Breast epithelium (tissue), 3 donors: ENCODE results near the gene LILRA5.
"Not testable (repeated sequence)": the region's sequence is repeated elsewhere in the genome, so short reads cannot be mapped to it uniquely, and the experiment has no call there.

Source experiments
- POLR2A ChIP-seq: fragments of 450-650 bp; IDR thresholded peaks from one replicate; pipeline ENCODE4 v1.6.1; 2016; ENCODE audit warnings: antibody characterized with exemption, mild to moderate bottlenecking, moderate library complexity
- POLR2AphosphoS5 ChIP-seq, 3 donors: sonication (generic); formaldehyde crosslinking; IDR thresholded peaks; one replicate each; pipeline ENCODE4 v1.6.1; 2017; ENCODE audit warnings: antibody characterized with exemption in 3 of 3
- TF ChIP-seq, protein P1 (sequence below), 3 donors: fragments of 450-650 bp; IDR thresholded peaks; one replicate each; pipeline ENCODE4 v1.5.1; 2016 to 2017; ENCODE audit warnings: antibody characterized with exemption in 3 of 3, mild to moderate bottlenecking in 3 of 3, moderate library complexity in 3 of 3

GRCh38 chr19:54277111-54277615 lies 35.8 kb downstream of the LILRA5 start:
- TF ChIP-seq POLR2AphosphoS5 (IDR thresholded peaks at IDR 0.05); POLR2A: not testable (repeated sequence)
- TF ChIP-seq, protein P1, sequence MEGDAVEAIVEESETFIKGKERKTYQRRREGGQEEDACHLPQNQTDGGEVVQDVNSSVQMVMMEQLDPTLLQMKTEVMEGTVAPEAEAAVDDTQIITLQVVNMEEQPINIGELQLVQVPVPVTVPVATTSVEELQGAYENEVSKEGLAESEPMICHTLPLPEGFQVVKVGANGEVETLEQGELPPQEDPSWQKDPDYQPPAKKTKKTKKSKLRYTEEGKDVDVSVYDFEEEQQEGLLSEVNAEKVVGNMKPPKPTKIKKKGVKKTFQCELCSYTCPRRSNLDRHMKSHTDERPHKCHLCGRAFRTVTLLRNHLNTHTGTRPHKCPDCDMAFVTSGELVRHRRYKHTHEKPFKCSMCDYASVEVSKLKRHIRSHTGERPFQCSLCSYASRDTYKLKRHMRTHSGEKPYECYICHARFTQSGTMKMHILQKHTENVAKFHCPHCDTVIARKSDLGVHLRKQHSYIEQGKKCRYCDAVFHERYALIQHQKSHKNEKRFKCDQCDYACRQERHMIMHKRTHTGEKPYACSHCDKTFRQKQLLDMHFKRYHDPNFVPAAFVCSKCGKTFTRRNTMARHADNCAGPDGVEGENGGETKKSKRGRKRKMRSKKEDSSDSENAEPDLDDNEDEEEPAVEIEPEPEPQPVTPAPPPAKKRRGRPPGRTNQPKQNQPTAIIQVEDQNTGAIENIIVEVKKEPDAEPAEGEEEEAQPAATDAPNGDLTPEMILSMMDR (IDR thresholded peaks at IDR 0.05): not testable (repeated sequence)
